NT2/D1 (cell line): Measurements from ENCODE around the gene TFAP2A.

Experiments
- DNase-seq: peaks from one replicate; pipeline ENCODE4 v3.0.0-alpha.2; 2011; ENCODE audit warnings: low read depth, low spot score
- H3K27me3 ChIP-seq: 2 replicates; pipeline ENCODE4 v1.6.0; 2011; ENCODE audit warnings: mild to moderate bottlenecking; ENCODE audit not compliant: insufficient read length, insufficient read depth
- H3K36me3 ChIP-seq: 2 replicates; pipeline ENCODE4 v1.6.1; 2011; ENCODE audit warnings: mild to moderate bottlenecking, low read length, mixed read lengths; ENCODE audit not compliant: insufficient read depth, insufficient read length
- H3K4me1 ChIP-seq: 2 replicates; pipeline ENCODE4 v1.5.1; 2011; ENCODE audit not compliant: insufficient read depth, insufficient read length
- H3K4me3 ChIP-seq: 2 replicates; pipeline ENCODE4 v1.5.1; 2011; ENCODE audit warnings: low read depth; ENCODE audit not compliant: insufficient read length
- H3K9ac ChIP-seq: 2 replicates; pipeline ENCODE4 v1.6.0; 2011; ENCODE audit warnings: low read depth; ENCODE audit not compliant: insufficient read length
- H3K9me3 ChIP-seq: 2 replicates; pipeline ENCODE4 v1.5.1; 2011; ENCODE audit warnings: mild to moderate bottlenecking, low read length; ENCODE audit not compliant: insufficient read depth
- SUZ12 ChIP-seq: IDR thresholded peaks from 2 replicates; pipeline ENCODE4 v1.6.1; 2011; ENCODE audit not compliant: insufficient read length, insufficient read depth; ENCODE audit errors: extremely low read depth
- YY1 ChIP-seq: IDR thresholded peaks from 2 replicates; pipeline ENCODE4 v1.6.1; 2011; ENCODE audit not compliant: insufficient read length, insufficient read depth
- ZNF274 ChIP-seq: IDR thresholded peaks from 2 replicates; pipeline ENCODE4 v1.6.1; 2011; ENCODE audit warnings: mild to moderate bottlenecking, low read depth, low read length

The TFAP2A gene

GRCh38 chr6:10434235-10434634, 19.4 kb upstream of the TFAP2A start:
- DNase-seq = no peak
- no peaks in the 10 kb centered on the region for H3K27me3 ChIP-seq
- no peak overlapping the region for H3K9ac ChIP-seq
- no peak overlapping the region for H3K4me3 ChIP-seq
- no peaks in the 10 kb centered on the region for H3K9me3 ChIP-seq
- no peaks in the 10 kb centered on the region for H3K36me3 ChIP-seq
- H3K4me1 ChIP-seq = no peaks in the 10 kb centered on the region
- TF ChIP-seq ZNF274 = no peak
- no peak for TF ChIP-seq YY1

- Histone ChIP-seq H3K27me3 (peaks cover 4% of the 10 kb centered on the region), H3K36me3 (no peaks in the 10 kb centered on the region), H3K9ac (no peak overlapping the region), H3K4me3 (no peak overlapping the region), H3K4me1 (no peaks in the 10 kb centered on the region), H3K9me3 (no peaks in the 10 kb centered on the region)
- no peak for DNase-seq
- TF ChIP-seq YY1 = no peak
- no peak for TF ChIP-seq SUZ12
Observed at GRCh38 chr6:10433322-10433721, 18.4 kb upstream of the TFAP2A start.

- Histone ChIP-seq H3K27me3 (peaks cover 20% of the 10 kb centered on the region), H3K9me3 (no peaks in the 10 kb centered on the region), H3K4me3 (no peak overlapping the region), H3K9ac (no peak overlapping the region), H3K4me1 (no peaks in the 10 kb centered on the region), H3K36me3 (no peaks in the 10 kb centered on the region)
- no peak for TF ChIP-seq ZNF274
- TF ChIP-seq YY1 = no peak
- TF ChIP-seq SUZ12 = no peak
- no peak for DNase-seq
Observed at GRCh38 chr6:10431423-10432164, 16.7 kb upstream of the TFAP2A start.

GRCh38 chr6:10429638-10430427, 15.0 kb upstream of the TFAP2A start:
- Histone ChIP-seq H3K36me3 (no peaks in the 10 kb centered on the region), H3K4me1 (peaks cover 4% of the 10 kb centered on the region), H3K9me3 (no peaks in the 10 kb centered on the region), H3K4me3 (no peak overlapping the region), H3K9ac (no peak overlapping the region), H3K27me3 (peaks cover 38% of the 10 kb centered on the region)
- no peak for DNase-seq
- TF ChIP-seq YY1 (no peak), SUZ12 (no peak), ZNF274 (no peak)

GRCh38 chr6:10426781-10427279, 12.0 kb upstream of the TFAP2A start:
- Histone ChIP-seq H3K4me3 (peak overlapping the region; percentile 46), H3K9ac (peak overlapping the region; percentile 51), H3K27me3 (peaks cover 68% of the 10 kb centered on the region), H3K4me1 (peaks cover 12% of the 10 kb centered on the region), H3K9me3 (no peaks in the 10 kb centered on the region), H3K36me3 (no peaks in the 10 kb centered on the region)
- no peak for TF ChIP-seq YY1
- no peak for TF ChIP-seq SUZ12
- TF ChIP-seq ZNF274 = no peak
- no peak for DNase-seq

GRCh38 chr6:10425975-10426780, 11.3 kb upstream of the TFAP2A start:
- TF ChIP-seq ZNF274 (no peak), YY1 (no peak), SUZ12 (no peak)
- Histone ChIP-seq H3K4me1 (peaks cover 14% of the 10 kb centered on the region), H3K9ac (peak overlapping the region; percentile 51), H3K36me3 (no peaks in the 10 kb centered on the region), H3K27me3 (peaks cover 74% of the 10 kb centered on the region), H3K9me3 (no peaks in the 10 kb centered on the region), H3K4me3 (peak overlapping the region; percentile 46)
- DNase-seq = no peak
